RPMI8226 (cell line): ENCODE data around the gene ADAMTSL4.
"Not testable (repeated sequence)": the region's sequence is repeated elsewhere in the genome, so short reads cannot be mapped to it uniquely, and the experiment has no call there.

Experiments used
- DNase-seq: peaks from one replicate; pipeline ENCODE4 v3.0.0-alpha.2; 2015

The ADAMTSL4 gene

DNA sequence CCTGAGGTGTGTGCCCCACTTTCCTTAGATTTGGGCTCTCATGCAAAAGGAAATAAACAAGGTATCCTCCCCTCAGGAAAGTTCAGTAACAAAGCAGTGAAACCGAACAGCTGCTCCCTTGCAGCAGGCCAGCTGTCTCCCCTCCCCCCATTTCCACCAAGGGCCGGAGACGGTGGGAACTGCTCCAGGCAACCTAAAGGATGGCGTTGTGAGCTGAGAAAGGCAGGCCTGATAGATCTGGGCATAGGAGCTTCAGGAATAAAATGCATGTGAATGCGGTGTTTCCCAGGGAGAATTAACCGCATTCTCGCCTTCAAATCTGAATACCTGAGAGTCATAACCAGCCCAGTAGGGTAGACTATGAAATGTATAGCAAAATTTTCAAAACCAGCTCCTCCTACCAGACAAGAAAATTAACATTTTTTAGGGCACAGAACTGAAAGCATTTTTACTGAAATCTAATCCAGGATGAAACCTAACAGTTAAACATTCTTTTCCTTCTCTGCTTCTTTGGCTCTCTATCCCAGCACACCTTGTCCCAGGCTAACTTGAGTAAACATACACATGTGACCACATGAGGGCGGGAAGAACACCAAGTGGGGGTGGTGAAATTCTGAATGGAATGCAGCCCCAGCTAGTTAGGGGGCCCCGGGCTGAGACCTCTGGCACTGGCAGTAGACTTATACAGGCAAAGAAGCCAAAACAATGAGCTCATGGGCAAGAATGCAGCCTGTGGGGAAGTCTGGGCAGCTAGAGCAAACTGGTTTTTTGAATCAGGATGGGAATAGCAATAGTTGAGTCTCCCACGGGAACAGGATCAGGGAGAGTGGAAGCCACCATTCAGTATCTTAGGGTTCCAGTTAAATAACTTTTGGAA lies 18.7 kb downstream of the ADAMTSL4 start:
- peak; percentile 84 for DNase-seq

DNA sequence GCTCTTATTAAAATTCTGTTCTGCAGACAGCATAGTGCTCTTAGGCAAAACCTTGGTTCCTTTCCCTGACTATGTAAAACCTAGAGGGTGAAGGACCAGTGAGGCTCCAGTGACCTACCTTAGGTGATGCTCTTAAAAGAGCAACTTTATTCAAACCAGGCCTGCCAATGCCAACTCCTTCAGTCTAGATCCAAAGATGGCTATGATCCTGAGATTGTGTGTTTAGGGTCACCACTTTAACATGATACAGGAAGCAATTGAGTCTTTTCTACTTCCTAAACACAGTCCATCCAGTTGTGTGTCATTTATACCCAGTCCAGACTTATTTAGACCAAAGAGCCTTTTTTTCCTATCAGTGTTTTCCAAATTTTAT lies 19.4 kb downstream of the ADAMTSL4 start:
- peak; percentile 49 for DNase-seq

GRCh38 chr1:150572918-150573647 lies 23.9 kb downstream of the ADAMTSL4 start:
- no peak for DNase-seq

- DNase-seq: not testable (repeated sequence)
Observed at GRCh38 chr1:150573648-150574071, 24.5 kb downstream of the ADAMTSL4 start.

DNA sequence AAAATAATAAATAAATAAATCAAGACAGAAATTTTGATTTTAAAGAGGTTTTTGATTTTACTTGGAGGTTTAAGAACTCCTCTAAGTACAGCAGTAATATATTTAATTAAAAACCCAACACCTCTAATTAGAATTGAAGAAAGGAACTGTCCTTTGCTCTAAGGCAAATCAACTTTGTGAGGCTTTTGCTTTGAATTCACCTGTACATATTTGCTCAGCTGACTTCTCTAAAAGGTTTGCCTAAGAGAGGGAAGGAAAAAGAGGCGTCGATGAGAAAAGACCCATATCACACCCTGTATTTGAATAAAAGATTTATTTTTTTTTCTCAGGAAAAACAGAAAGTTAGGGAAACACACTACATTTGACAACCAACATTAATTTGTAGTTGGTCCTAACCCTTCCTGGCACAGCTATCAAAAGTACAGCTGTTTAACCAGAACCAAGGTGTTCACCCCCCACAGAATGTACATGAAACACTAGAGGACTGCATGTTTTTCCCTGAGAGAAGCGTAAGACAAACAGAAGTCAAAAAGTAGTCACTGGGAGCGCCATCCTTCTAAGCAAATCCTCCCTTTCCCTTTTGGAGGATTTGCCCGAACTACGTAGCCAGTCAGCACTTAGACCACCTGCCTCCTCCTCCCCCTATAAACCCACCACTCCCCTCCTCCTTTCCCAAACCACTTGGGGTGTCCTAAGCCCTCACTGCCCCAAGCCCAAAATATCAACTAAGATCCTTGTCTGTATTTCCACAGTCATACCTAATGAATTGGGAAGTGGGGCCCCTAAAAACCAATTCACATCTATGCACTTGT lies 25.3 kb downstream of the ADAMTSL4 start:
- no peak for DNase-seq

GRCh38 chr1:150575072-150575489 lies 25.9 kb downstream of the ADAMTSL4 start:
- no peak for DNase-seq

- no peak for DNase-seq
Observed at GRCh38 chr1:150575518-150576366, 26.5 kb downstream of the ADAMTSL4 start.

GRCh38 chr1:150576367-150576711 lies 27.1 kb downstream of the ADAMTSL4 start:
- DNase-seq: no peak

- DNase-seq: no peak
Observed at GRCh38 chr1:150576794-150577556, 27.8 kb downstream of the ADAMTSL4 start.

DNA sequence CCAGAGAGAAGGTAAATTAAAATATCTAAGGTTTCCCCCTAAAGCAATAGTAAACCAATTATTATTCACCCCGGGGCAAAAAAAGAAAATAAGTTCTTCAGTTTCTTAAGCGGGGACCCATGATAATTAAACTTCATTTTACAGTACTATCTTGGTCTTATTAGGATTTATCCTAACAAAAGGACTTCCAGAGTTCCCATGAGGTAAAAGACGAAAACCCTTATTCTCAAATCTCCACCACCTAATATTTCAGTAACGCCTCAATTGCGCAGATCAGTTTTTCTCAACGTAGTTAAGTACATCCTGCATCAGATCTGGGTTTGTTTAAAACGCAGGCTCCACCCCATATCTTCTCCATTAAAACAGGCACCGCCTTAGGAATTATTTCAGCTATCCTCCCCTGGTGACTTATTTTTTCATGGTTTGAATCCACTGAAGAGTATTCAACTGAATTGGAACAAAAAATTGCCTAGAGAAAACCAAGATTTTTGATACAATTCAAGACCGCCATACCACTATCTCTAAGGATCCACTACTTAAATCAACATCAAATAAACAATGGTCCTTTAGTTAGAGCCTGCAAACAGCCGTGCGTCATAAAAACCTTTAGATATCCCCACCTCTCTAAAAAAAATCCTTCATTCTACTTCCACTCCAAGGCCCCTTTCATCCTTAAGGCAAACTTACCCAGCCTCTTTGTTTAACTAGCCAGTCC lies 28.5 kb downstream of the ADAMTSL4 start:
- peak; percentile 38 for DNase-seq

DNA sequence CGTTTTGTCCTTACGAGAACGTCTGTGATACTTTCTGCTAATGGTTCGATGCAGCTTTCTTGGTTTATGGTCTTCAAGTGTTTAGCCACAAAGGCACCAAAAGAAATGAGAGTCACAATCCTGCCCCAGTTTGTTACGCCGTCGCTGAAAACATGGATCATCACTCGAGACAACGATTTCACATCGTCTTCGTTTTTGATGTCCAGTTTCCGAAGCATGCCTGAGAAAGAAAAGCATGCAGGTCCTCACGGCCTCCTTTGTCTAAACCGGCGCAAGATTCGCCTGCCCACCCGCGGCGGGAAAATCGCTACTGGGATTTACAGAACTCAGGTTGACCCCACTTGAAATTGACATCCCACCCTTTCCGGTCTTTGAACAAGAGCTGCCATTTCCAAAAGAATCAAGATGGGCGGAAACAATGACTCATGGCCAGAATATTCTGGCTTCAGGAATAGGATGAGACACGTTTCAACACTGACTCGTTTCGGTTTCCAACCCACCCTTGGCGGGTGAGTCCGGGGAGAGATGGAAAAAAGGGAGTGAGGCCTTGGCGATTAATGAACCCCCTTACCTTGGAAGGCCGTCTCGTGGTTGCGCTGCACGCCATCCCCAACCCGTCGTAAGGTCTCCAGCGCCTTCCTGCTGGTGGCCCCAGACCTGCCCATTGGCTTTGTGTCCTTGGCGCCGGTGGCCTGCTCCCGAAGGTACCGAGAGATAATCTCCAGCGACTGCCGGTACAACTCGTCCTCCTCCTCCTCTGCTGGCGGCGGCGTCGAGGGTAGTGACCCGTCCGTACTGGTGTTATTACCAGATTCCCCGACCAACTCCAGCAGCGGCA lies 29.3 kb downstream of the ADAMTSL4 start:
- DNase-seq: peak; percentile 43

DNA sequence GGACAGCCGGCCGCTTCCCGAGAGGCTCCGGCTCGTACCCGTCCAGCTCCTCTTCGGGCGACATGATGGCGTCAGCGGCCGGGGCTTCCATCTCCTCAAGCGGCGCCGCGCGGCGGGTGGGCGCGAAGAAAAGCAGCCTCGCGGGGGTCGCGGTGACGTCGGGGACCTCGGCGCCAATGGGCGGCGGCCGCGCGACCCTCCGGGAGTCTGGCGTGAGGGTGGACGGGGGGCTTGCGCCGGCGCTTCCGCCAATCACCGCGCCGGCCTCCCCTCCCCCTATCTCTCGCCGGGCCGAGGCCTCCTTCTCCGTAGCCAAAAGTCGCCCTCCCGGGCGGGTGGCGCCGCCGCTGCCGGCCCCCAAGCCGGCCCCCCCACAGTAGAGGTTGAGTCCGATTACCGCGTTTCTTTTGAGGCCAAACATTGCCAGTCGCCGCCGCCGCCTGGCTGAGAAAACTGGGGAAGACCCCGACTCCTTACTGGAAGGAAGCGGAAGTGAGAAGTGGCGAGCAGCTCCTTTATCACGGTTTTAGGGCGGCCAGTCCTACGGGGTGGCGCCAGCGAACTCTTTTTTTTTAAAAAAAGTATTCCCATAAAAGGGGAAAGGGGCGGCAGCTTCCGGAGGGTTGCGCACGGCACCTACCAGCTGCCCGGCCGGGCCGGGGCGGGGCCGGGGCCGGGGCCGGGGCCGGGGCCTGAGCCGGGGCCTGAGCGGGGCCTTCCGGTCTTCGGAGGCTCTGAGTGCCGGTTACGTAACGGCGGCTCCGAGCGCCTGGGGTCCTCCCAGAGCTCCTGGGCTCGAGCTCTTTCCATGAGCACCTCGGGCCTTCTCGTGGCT lies 30.1 kb downstream of the ADAMTSL4 start, which contains the start of gene MCL1:
MCL1 (minus strand) TSS at position 501 of the 835 bp plus-strand sequence; CDS start at position 421, 80 bp downstream.
- peak; percentile 98 for DNase-seq

GRCh38 chr1:150579945-150580642 lies 30.9 kb downstream of the ADAMTSL4 start:
- no peak for DNase-seq

GRCh38 chr1:150580966-150581365 lies 31.8 kb downstream of the ADAMTSL4 start:
- DNase-seq: peak; percentile 36

DNA sequence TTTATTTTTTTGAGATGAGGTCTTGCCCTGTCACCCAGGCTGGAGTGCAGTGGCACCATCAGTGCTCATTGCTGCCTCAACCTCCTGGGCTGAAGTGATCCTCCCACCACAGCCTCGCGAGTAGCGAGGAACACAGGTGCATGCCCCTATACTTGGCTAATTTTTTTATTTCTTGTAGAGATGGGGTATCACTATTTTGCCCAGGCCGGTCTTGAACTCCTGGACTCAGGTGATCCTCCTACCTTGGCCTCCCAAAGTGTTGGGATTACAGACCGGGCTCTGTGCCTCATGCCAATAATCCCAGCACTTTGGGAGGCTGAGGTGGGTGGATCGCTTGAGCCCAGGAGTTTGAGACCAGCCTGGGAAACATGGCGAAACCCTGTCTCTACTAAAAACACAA lies 32.2 kb downstream of the ADAMTSL4 start:
- DNase-seq: not testable (repeated sequence)

- not testable (repeated sequence) for DNase-seq
Observed at GRCh38 chr1:150581962-150582361, 32.8 kb downstream of the ADAMTSL4 start.

- DNase-seq: no peak
Observed at GRCh38 chr1:150582371-150582770, 33.2 kb downstream of the ADAMTSL4 start.
